HG03575 (cell line): ENCODE results near the gene C2orf68.
"Not testable (repeated sequence)": the region's sequence is repeated elsewhere in the genome, so short reads cannot be mapped to it uniquely, and the experiment has no call there.

Experiments used
- ATAC-seq: cut with Tn5 transposase; IDR thresholded peaks from one replicate; pipeline ENCODE4 v1.9.1; 2021; ENCODE audit not compliant: unreplicated experiment, insufficient number of reproducible peaks, low FRiP score; ENCODE audit errors: extremely low read depth

The C2orf68 gene

GRCh38 chr2:85601771-85602475 is 9.9 kb downstream of the C2orf68 start:
- peak; percentile 4 for ATAC-seq

DNA sequence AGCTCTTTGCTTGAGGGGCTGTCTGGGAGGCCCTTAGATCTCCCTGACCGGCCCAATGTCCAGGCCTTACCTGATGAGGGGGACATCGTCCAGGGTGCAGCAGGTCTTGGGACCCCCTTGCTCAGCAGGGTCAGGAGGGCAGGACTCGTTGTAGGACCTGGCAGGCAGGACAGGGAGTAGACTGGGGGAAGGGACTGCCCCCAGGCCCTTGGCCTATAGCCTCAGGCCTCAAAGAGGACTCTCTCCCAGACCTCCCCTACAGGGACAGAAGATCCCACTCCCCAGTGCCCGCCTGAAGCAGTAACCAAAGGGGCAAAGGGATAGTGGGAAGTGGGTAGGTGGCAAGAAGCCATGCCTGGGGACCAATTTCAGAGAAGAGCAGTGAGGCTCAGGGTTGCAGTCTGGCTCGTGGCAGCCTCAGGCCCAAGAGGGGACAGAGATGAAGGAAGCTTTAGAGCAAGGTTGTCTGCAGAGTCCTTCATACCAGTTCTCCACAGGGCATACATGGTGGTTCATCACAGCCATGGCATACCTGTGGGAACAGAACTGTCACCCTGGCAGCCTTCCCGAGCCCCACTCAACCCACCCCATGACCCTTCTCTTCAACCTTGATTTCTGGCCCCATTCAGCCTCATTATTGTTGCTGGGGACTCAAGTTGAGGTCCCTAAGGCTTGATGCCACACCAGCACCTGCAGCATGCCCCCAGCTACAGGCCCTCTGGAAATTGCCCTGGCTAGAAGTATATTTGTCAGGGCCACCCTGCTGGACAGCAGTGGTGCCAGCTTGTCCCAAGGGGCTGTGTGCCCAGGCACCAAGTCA is 10.7 kb downstream of the C2orf68 start:
- no peak for ATAC-seq

DNA sequence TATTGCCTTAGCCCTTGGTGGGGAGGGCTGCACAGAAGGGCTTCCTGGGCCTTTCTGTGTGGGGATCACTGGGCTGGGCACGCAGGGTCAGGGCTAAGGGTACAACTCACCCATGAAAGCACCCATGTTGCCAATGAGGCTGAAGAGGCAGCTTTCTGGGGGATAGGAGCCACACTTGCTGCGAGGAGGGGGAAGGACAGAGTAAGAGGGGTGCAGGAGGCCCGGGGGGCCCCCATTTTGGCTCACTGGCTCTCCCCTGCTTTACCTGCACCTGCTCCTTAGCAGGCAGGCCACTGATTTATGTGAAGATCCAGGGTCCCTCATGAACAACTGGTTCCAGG is 11.7 kb downstream of the C2orf68 start:
- no peak for ATAC-seq

GRCh38 chr2:85599468-85600234 is 12.2 kb downstream of the C2orf68 start:
- no peak for ATAC-seq

GRCh38 chr2:85598594-85599340 is 13.1 kb downstream of the C2orf68 start:
- no peak for ATAC-seq

GRCh38 chr2:85597241-85597640 is 14.6 kb downstream of the C2orf68 start:
- ATAC-seq = no peak

GRCh38 chr2:85596486-85597143 is 15.3 kb downstream of the C2orf68 start:
- ATAC-seq = no peak

DNA sequence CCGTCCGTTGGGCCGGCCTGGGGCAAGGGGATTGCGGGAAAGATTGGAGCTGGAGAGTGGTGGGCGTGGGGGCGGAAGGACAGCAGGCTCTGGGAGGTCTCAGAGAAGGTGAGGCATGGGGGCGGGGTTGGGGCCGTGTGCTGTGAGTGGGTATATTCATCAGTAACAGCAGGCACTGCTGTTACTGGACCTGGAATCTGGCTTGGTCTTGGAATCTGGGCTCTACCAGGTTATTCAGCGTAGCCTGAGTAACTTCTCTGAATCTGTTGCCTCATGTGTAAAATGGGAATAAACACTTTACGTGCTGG is 15.9 kb downstream of the C2orf68 start:
- no peak for ATAC-seq

DNA sequence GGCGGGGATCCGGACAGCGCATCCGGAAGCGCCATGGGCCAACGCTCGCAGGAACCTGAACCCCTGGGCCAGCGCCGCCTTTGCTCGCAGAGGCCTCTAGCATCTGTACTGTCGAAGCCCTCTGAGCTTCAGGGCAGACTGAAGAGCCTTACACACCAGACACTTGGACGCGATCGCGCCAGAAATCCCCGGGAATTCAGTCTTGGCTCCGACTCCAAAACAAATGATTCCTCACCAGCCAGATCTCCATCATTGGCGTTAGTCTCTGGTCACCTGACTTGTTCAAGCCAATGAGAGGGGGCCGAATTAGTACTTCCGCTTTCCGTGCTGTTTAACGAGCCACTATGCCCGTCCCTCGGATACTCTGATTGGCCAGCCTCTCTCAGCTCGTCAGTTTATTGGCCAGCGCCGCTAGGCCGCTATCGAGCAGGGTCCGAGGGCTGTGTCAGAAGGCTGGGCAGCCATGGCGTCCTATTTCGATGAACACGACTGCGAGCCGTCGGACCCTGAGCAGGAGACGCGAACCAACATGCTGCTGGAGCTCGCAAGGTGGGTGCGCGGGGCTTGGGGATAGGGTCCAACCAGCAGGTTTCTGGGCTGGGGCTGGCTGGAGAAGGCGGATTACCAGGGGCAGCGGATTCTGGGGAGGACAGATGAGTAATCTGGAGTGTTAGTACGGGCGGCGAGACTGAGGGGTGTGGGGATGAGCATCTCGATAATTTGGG is 16.4 kb downstream of the C2orf68 start, which contains the start of gene RNF181:
Gene RNF181, plus strand, starts transcription at position 445 of the 725 bp plus-strand sequence. Its CDS starts 19 bp downstream, at position 464.
- ATAC-seq = peak; percentile 89

- no peak for ATAC-seq
These were observed 17.1 kb downstream of the C2orf68 start for GRCh38 chr2:85594715-85595300.

DNA sequence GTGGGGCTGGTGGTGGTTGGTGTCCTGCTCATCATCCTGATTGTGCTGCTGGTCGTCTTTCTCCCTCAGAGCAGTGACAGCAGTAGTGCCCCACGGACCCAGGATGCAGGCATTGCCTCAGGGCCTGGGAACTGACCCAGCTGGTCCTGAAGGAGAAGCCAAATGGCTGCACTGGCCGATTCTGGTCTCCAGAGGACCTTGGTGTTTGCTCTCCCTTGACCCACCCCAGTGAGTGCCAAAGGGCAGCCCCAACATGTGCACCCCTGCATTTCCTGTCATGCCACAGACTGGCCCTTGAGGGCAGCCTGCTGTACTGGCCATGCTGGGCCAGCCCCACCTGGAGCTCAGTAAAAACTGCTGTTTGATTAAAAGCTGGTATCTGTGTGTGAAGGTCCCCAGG is 18.8 kb downstream of the C2orf68 start:
- ATAC-seq = no peak

DNA sequence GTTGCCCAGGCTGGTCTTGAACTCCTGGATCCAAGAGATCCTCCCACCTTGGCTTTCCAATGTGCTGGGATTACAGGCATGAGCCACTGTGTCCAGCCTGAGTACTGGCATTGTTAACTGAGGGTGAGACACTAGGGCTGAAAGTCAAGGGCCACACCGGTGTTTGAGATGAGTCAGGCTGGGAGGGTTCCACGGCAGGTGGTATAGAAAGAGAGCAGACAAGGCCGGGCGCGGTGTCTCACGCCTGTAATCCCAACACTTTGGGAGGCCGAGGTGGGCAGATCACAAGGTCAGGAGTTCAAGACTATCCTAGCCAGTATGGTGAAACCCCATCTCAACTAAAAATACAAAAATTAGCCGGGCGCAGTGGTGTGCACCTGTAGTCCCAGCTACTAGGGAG is 19.6 kb downstream of the C2orf68 start:
- ATAC-seq = not testable (repeated sequence)

GRCh38 chr2:85591563-85591962 is 20.3 kb downstream of the C2orf68 start:
- no peak for ATAC-seq

DNA sequence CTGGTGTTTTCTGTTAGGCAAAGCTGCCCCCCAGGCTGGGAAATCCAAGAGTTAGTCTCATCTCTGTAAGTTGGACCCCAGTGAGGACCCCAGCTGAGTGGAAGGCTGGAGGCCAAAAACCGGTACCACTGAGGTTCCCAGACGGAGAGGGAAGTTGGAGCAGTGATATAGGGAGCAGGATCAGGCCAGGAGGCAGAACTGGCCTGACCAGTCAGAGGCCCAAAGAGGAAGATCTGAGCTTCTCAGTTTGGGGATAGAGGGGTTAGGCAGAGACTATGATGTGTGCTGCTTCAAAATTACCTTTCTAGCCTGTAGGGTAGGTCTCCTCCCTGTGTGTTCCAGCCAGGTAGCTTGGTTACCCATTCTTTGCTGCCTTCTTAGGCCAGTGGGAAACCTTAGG is 20.9 kb downstream of the C2orf68 start:
- ATAC-seq = no peak

DNA sequence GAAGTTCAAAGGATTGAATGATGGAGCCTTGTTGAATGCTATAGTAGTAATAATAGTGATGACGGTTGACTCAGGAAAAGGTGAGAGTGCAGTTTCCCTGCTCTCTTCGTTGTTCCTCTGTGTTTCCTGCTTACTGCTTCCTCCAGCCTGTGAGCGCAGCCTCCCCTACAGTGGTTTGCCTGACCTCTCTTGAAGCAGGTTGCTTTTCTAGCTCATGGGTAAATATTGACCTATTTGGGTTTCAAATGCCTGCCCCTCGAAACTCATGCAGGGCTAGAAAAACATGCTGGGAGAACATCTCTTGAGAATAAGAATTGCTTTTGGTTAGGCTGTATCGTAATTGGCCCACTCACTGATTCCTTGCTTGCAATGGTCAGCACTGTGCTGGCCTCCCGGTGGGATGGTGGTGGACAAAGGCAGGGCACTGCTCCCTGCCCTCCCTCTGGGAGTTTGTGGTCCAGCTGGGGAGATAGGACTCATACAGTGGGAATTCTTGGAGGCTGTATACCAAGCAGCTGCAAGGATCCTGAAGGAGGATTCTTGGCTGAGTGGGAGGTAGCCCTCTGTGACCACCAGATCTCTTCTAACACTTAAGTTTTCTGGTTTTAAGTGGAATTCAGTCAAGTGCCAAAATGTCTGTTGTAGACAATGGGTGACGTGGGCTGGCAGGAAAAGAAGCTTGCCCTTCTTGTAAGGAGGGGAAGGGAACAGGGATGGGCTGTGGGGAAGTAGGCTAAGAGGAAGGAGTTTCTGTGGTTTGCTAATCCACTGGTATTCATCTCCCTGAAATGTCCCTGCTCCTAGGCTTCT is 21.7 kb downstream of the C2orf68 start:
- no peak for ATAC-seq

DNA sequence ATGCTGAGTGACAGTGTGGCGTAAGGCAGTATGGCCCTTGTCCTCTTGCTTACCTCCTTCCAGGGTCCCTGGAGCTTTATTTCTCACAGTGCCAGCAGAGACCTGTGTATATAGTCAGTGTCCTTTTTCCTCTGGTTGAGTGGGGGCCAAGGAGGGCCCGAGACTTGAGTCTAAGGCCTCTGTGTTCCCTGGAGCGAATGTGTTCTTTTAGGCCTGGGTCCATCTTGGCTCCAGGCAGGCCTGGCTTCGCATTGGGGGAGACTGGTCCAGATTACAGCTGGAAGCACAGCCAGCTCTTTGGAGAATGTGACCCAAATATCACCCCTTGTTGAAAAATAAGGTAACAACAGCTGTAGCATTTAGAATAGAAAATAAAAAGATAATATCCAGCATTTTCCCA is 22.7 kb downstream of the C2orf68 start:
- no peak for ATAC-seq

GRCh38 chr2:85588645-85589044 is 23.2 kb downstream of the C2orf68 start:
- ATAC-seq = no peak
